Measurements from ENCODE around the gene RPL36AL.
"Not testable (repeated sequence)": the region's sequence is repeated elsewhere in the genome, so short reads cannot be mapped to it uniquely, and the experiment has no call there.

The RPL36AL gene

GRCh38 chr14:49617852-49618519 is 2.4 kb downstream of the RPL36AL start:
- DNase-seq = no peak

- DNase-seq = no peak
Measured at GRCh38 chr14:49615776-49616175, 4.7 kb downstream of the RPL36AL start.

- DNase-seq = no peak
Measured at GRCh38 chr14:49614196-49614595, 6.2 kb downstream of the RPL36AL start.

GRCh38 chr14:49612671-49613070 is 7.8 kb downstream of the RPL36AL start:
- no peak for DNase-seq

- no peak for DNase-seq
Measured at GRCh38 chr14:49612251-49612650, 8.2 kb downstream of the RPL36AL start.

GRCh38 chr14:49607583-49607982 is 12.8 kb downstream of the RPL36AL start:
- no peak for DNase-seq

GRCh38 chr14:49598485-49599300 is 21.7 kb downstream of the RPL36AL start, which contains the start of gene LRR1:
TSS of gene LRR1 (plus strand) at chr14:49598940. CDS start at chr14:49599021, 81 bp downstream.
- peak; percentile 85 to 94 for DNase-seq

GRCh38 chr14:49598189-49598484 is 22.3 kb downstream of the RPL36AL start:
- no peak for DNase-seq

- DNase-seq = no peak
Measured at GRCh38 chr14:49594347-49595091, 25.9 kb downstream of the RPL36AL start.

- DNase-seq = no peak
Measured at GRCh38 chr14:49593016-49593415, 27.4 kb downstream of the RPL36AL start.

GRCh38 chr14:49589387-49589786 is 31.0 kb downstream of the RPL36AL start:
- DNase-seq = no peak

GRCh38 chr14:49586673-49587460 is 33.6 kb downstream of the RPL36AL start:
- peak; percentile 24 to 69 for DNase-seq

- peak; percentile 98 to 99 for DNase-seq
Measured at GRCh38 chr14:49585803-49586672, 34.4 kb downstream of the RPL36AL start, which contains the start of gene RPS29. TSS of gene RPS29 (minus strand) at chr14:49586380. CDS start at chr14:49586346, 34 bp downstream.

- DNase-seq = not testable (repeated sequence)
Measured at GRCh38 chr14:49584981-49585640, 35.3 kb downstream of the RPL36AL start.

GRCh38 chr14:49584058-49584457 is 36.4 kb downstream of the RPL36AL start:
- no peak for DNase-seq

GRCh38 chr14:49583629-49584028 is 36.8 kb downstream of the RPL36AL start:
- DNase-seq = no peak

- no peak for DNase-seq
Measured at GRCh38 chr14:49582113-49582977, 38.1 kb downstream of the RPL36AL start.

GRCh38 chr14:49581209-49582112 is 39.0 kb downstream of the RPL36AL start:
- DNase-seq = no peak

GRCh38 chr14:49579841-49580240 is 40.6 kb downstream of the RPL36AL start:
- DNase-seq = no peak
